Measurements from ENCODE around the gene TTLL10. TPM values are rescaled to one million over a fixed set of nuclear protein-coding genes. Genes with fewer than 3 reads are reported as not detected.

Gene TTLL10
- 0.10 and 0.15 TPM in 2 replicates for total RNA-seq

- Mint-ChIP-seq H3K4me3 (peak within 1 kb of the TSS; percentile 39), H3K9me3 (no peaks in the 10 kb centered on the region), H3K27ac (no peak within 1 kb of the TSS), H3K27me3 (ENCODE audit: insufficient read depth) (peaks cover 10% of the 10 kb centered on the region), H3K36me3 (ENCODE audit: low read depth) (no peaks in the 10 kb centered on the region), H3K4me1 (ENCODE audit: low read depth) (peaks cover 12% of the 10 kb centered on the region)
- intact Hi-C loops (cut with micrococcal nuclease) = no loop called here
- peak; percentile 66 for DNase-seq (ENCODE audit: low spot score)
Observed at GRCh38 chr1:1173793-1174415, at the start of gene TTLL10. TSS of gene TTLL10 (plus strand) at chr1:1173880. CDS start at chr1:1179216, 5,336 bp downstream.

GRCh38 chr1:1124508-1124785, 49.2 kb upstream of the TTLL10 start:
- Mint-ChIP-seq H3K27me3 (ENCODE audit: insufficient read depth) (peaks cover 6% of the 10 kb centered on the region), H3K36me3 (ENCODE audit: low read depth) (no peaks in the 10 kb centered on the region), H3K9me3 (no peaks in the 10 kb centered on the region), H3K4me1 (ENCODE audit: low read depth) (peaks cover 5% of the 10 kb centered on the region), H3K27ac (no peak overlapping the region), H3K4me3 (no peak overlapping the region)
- intact Hi-C loops (cut with micrococcal nuclease) = no loop called here
- no peak for DNase-seq (ENCODE audit: low spot score)

GRCh38 chr1:1124786-1125642, 48.7 kb upstream of the TTLL10 start:
- Mint-ChIP-seq H3K27ac (no peak overlapping the region), H3K4me3 (no peak overlapping the region), H3K27me3 (ENCODE audit: insufficient read depth) (peaks cover 3% of the 10 kb centered on the region), H3K9me3 (no peaks in the 10 kb centered on the region), H3K4me1 (ENCODE audit: low read depth) (peaks cover 5% of the 10 kb centered on the region), H3K36me3 (ENCODE audit: low read depth) (no peaks in the 10 kb centered on the region)
- intact Hi-C loops (cut with micrococcal nuclease) = no loop called here
- DNase-seq (ENCODE audit: low spot score) = no peak

- H3K4me1 Mint-ChIP-seq (ENCODE audit: low read depth) = peaks cover 5% of the 10 kb centered on the region
- H3K27me3 Mint-ChIP-seq (ENCODE audit: insufficient read depth) = peaks cover 5% of the 10 kb centered on the region
- no peak for DNase-seq (ENCODE audit: low spot score)
- no peak overlapping the region for H3K4me3 Mint-ChIP-seq
- no peak overlapping the region for H3K27ac Mint-ChIP-seq
- H3K36me3 Mint-ChIP-seq (ENCODE audit: low read depth) = no peaks in the 10 kb centered on the region
- no peaks in the 10 kb centered on the region for H3K9me3 Mint-ChIP-seq
- intact Hi-C loops (cut with micrococcal nuclease) = no loop called here
Observed at GRCh38 chr1:1125945-1126344, 47.7 kb upstream of the TTLL10 start.

GRCh38 chr1:1127551-1128451, 45.9 kb upstream of the TTLL10 start:
- Mint-ChIP-seq H3K9me3 (no peaks in the 10 kb centered on the region), H3K4me1 (ENCODE audit: low read depth) (peaks cover 5% of the 10 kb centered on the region), H3K27me3 (ENCODE audit: insufficient read depth) (peaks cover 5% of the 10 kb centered on the region), H3K4me3 (no peak overlapping the region), H3K36me3 (ENCODE audit: low read depth) (no peaks in the 10 kb centered on the region), H3K27ac (no peak overlapping the region)
- DNase-seq (ENCODE audit: low spot score) = no peak
- intact Hi-C loops (cut with micrococcal nuclease) = no loop called here

DNA sequence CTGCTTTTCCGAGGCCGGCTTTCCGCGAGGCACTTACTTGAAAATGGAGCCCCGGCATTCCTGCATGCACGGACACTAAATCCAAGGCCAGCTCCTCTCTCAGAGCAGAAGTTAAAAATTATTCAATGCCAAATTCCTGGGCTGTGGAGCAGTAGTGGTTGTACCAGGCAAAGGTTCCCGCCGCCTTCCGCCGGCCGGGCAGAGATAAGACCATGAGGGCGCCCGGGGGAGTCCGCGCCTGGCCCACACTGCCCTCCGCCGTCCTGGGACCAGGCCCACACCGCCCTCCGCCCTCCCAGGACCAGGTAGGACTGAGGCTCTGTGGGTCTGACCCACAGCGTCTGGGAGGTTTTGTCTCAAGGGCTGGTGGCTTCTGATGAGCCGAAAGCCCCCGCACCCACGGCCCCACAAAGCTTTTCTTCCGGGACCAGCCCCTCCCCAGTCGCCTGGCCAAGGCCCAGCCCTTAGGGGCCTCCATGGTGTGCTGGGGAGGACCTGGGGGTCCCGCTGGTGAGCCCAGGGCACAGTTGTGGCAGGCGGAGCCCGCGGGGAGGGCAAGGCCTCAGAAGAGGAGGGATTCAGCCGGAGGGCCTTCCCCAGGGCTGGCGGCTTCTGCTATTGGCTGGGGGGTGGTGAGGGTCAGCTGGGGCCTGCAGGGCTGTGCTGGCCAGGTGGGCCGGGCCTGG, 45.1 kb upstream of the TTLL10 start:
- no peak overlapping the region for H3K4me3 Mint-ChIP-seq
- H3K27ac Mint-ChIP-seq = no peak overlapping the region

GRCh38 chr1:1129381-1129821, 44.3 kb upstream of the TTLL10 start:
- no peak overlapping the region for H3K27ac Mint-ChIP-seq
- H3K9me3 Mint-ChIP-seq = no peaks in the 10 kb centered on the region
- H3K27me3 Mint-ChIP-seq (ENCODE audit: insufficient read depth) = peaks cover 2% of the 10 kb centered on the region
- no peaks in the 10 kb centered on the region for H3K36me3 Mint-ChIP-seq (ENCODE audit: low read depth)
- intact Hi-C loops (cut with micrococcal nuclease) = no loop called here
- no peaks in the 10 kb centered on the region for H3K4me1 Mint-ChIP-seq (ENCODE audit: low read depth)
- H3K4me3 Mint-ChIP-seq = no peak overlapping the region
- DNase-seq (ENCODE audit: low spot score) = no peak

More for the DNA sequence above, 45.1 kb upstream of the TTLL10 start:
- DNase-seq (ENCODE audit: low spot score) = no peak
- intact Hi-C loops (cut with micrococcal nuclease) = no loop called here
- Mint-ChIP-seq H3K27me3 (ENCODE audit: insufficient read depth) (peaks cover 3% of the 10 kb centered on the region), H3K9me3 (no peaks in the 10 kb centered on the region), H3K4me1 (ENCODE audit: low read depth) (peaks cover 5% of the 10 kb centered on the region), H3K36me3 (ENCODE audit: low read depth) (no peaks in the 10 kb centered on the region)

- Mint-ChIP-seq H3K4me1 (ENCODE audit: low read depth) (no peaks in the 10 kb centered on the region), H3K27ac (no peak overlapping the region), H3K27me3 (ENCODE audit: insufficient read depth) (peaks cover 2% of the 10 kb centered on the region), H3K36me3 (ENCODE audit: low read depth) (no peaks in the 10 kb centered on the region), H3K4me3 (no peak overlapping the region), H3K9me3 (no peaks in the 10 kb centered on the region)
- intact Hi-C loops (cut with micrococcal nuclease) = no loop called here
- DNase-seq (ENCODE audit: low spot score) = no peak
Observed at GRCh38 chr1:1130206-1131120, 43.2 kb upstream of the TTLL10 start.

GRCh38 chr1:1132042-1132950, 41.4 kb upstream of the TTLL10 start:
- no peak overlapping the region for H3K4me3 Mint-ChIP-seq
- peaks cover 2% of the 10 kb centered on the region for H3K27me3 Mint-ChIP-seq (ENCODE audit: insufficient read depth)
- no peaks in the 10 kb centered on the region for H3K36me3 Mint-ChIP-seq (ENCODE audit: low read depth)
- no peak for DNase-seq (ENCODE audit: low spot score)
- no peak overlapping the region for H3K27ac Mint-ChIP-seq
- intact Hi-C loops (cut with micrococcal nuclease) = no loop called here
- H3K4me1 Mint-ChIP-seq (ENCODE audit: low read depth) = peaks cover 1% of the 10 kb centered on the region
- no peaks in the 10 kb centered on the region for H3K9me3 Mint-ChIP-seq

DNA sequence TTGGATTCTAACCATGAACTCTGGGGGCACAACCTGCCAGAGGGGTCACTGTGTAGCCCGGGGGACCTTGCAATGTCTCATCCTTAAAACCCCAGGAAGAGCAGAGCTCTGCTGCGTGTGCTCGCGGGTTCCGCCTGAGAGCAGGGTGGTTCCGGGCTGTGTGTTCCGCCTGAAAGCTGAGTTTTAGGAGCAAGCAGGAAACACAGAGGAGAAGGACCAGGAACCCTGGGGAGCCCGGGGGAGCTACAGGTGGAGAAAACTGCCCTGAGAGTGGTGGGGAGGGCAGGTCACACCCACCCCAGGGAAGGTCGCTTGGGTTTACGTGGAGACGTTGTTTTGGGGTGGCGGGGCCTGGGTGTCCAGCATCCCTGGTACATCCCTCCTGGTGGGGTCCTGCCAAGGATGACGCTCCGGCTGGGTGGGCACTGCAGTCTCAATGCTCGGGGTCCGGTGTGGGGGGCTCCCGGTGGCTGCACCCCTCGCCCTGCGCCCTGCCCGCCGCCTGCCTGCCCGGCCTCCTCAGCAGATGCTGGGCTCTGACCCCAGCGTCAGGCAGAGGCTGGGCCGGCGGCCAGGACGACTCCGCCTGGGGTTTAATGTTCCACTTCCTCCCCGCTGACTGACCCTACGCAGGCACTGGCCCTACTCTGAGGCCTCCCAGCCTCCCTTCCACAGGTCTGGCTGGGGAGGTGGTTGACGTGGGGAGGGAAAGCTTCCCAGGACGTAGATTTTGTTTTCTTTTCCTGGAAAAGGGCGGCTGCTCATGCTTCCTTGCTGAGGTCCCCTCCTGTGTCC, 40.5 kb upstream of the TTLL10 start:
- no peak overlapping the region for H3K27ac Mint-ChIP-seq
- intact Hi-C loops (cut with micrococcal nuclease) = no loop called here
- H3K27me3 Mint-ChIP-seq (ENCODE audit: insufficient read depth) = peaks cover 2% of the 10 kb centered on the region
- H3K36me3 Mint-ChIP-seq (ENCODE audit: low read depth) = no peaks in the 10 kb centered on the region
- H3K9me3 Mint-ChIP-seq = no peaks in the 10 kb centered on the region
- peaks cover 9% of the 10 kb centered on the region for H3K4me1 Mint-ChIP-seq (ENCODE audit: low read depth)
- no peak overlapping the region for H3K4me3 Mint-ChIP-seq
- DNase-seq (ENCODE audit: low spot score) = no peak
